Hepatocyte (in vitro differentiated cells): ENCODE results near the gene MOB2. TPM values are rescaled to one million over a fixed set of nuclear protein-coding genes. Genes with fewer than 3 reads are reported as not detected.
"Not testable (repeated sequence)": the region's sequence is repeated elsewhere in the genome, so short reads cannot be mapped to it uniquely, and the experiment has no call there.

Experiments
- DNase-seq: peaks from one replicate; pipeline ENCODE4 v3.0.0-alpha.2; 2016; ENCODE audit warnings: low spot score
- H2AFZ ChIP-seq: fragments of 200-600 bp; sonication (generic); 2 replicates; pipeline ENCODE4 v1.6.0; 2016; ENCODE audit warnings: antibody characterized with exemption, mild to moderate bottlenecking
- H3K27ac ChIP-seq: fragments of 200-600 bp; sonication (generic); 2 replicates; pipeline ENCODE4 v1.5.1; 2016; ENCODE audit warnings: mild to moderate bottlenecking
- H3K27me3 ChIP-seq: fragments of 200-600 bp; sonication (generic); 2 replicates; pipeline ENCODE4 v1.6.1; 2016
- H3K36me3 ChIP-seq: fragments of 200-600 bp; sonication (generic); replicated peaks from 2 replicates; pipeline ENCODE4 v1.5.1; 2016; ENCODE audit warnings: low read depth; ENCODE audit not compliant: insufficient read depth
- H3K4me1 ChIP-seq: fragments of 200-600 bp; sonication (generic); 2 replicates; pipeline ENCODE4 v1.5.1; 2016; ENCODE audit warnings: mild to moderate bottlenecking, moderate library complexity; ENCODE audit not compliant: insufficient read depth
- H3K4me2 ChIP-seq: fragments of 200-600 bp; sonication (generic); 2 replicates; pipeline ENCODE4 v1.6.0; 2016
- H3K4me3 ChIP-seq: fragments of 200-600 bp; sonication (generic); 2 replicates; pipeline ENCODE4 v1.5.1; 2016; ENCODE audit warnings: mild to moderate bottlenecking
- H3K79me2 ChIP-seq: fragments of 200-600 bp; sonication (generic); 2 replicates; pipeline ENCODE4 v1.6.0; 2017; ENCODE audit warnings: mild to moderate bottlenecking
- H3K9me2 ChIP-seq: fragments of 200-600 bp; sonication (generic); replicated peaks from 2 replicates; pipeline ENCODE4 v1.6.0; 2017; ENCODE audit warnings: mild to moderate bottlenecking; ENCODE audit not compliant: insufficient read depth
- H3K9me3 ChIP-seq: fragments of 200-600 bp; sonication (generic); 2 replicates; pipeline ENCODE4 v1.5.1; 2016; ENCODE audit warnings: low read depth, mild to moderate bottlenecking
- H4K20me1 ChIP-seq: fragments of 200-600 bp; sonication (generic); 2 replicates; pipeline ENCODE4 v1.6.0; 2016; ENCODE audit warnings: mild to moderate bottlenecking; ENCODE audit not compliant: insufficient read depth, poor library complexity, severe bottlenecking
- EZH2 ChIP-seq: fragments of 200-600 bp; sonication (generic); IDR thresholded peaks from 2 replicates; pipeline ENCODE4 v1.6.1; 2016; ENCODE audit warnings: antibody characterized with exemption, mild to moderate bottlenecking, borderline replicate concordance
- EZH2phosphoT487 ChIP-seq: fragments of 200-600 bp; sonication (generic); IDR thresholded peaks from one replicate; pipeline ENCODE4 v1.6.1; 2018; ENCODE audit warnings: antibody characterized with exemption, mild to moderate bottlenecking, low read depth, moderate library complexity; ENCODE audit not compliant: unreplicated experiment, severe bottlenecking
- WGBS: methylation state at CpG from one replicate; pipeline ENCODE4 v1.1.6; 2016; ENCODE audit warnings: low lambda C conversion rate; ENCODE audit errors: missing lambda C conversion rate; 5-methylcytosine and 5-hydroxymethylcytosine counted together
- polyA plus RNA-seq: library from polyadenylated mRNA; unstranded; fragments of >200 nt; fragmentation: Nextera tagmentation; extraction: Ambion mirVana; gene quantifications from 2 replicates; pipeline ENCODE4 v1.2.1, GENCODE V29; 2016
- total RNA-seq: library from RNA; depleted of rRNA; stranded (reverse); fragments of >200 nt; gene quantifications from 2 replicates; pipeline ENCODE4 v1.2.3, GENCODE V29; 2014
- TF ChIP-seq, protein P1 (sequence below): fragments of 200-600 bp; sonication (generic); IDR thresholded peaks from 2 replicates; pipeline ENCODE4 v1.5.1; 2016; ENCODE audit warnings: antibody characterized with exemption, mild to moderate bottlenecking; ENCODE audit not compliant: poor library complexity

The MOB2 gene
- total and polyA plus RNA-seq, 2 experiments from 2014 or later: 12.5 to 48.2 TPM

DNA sequence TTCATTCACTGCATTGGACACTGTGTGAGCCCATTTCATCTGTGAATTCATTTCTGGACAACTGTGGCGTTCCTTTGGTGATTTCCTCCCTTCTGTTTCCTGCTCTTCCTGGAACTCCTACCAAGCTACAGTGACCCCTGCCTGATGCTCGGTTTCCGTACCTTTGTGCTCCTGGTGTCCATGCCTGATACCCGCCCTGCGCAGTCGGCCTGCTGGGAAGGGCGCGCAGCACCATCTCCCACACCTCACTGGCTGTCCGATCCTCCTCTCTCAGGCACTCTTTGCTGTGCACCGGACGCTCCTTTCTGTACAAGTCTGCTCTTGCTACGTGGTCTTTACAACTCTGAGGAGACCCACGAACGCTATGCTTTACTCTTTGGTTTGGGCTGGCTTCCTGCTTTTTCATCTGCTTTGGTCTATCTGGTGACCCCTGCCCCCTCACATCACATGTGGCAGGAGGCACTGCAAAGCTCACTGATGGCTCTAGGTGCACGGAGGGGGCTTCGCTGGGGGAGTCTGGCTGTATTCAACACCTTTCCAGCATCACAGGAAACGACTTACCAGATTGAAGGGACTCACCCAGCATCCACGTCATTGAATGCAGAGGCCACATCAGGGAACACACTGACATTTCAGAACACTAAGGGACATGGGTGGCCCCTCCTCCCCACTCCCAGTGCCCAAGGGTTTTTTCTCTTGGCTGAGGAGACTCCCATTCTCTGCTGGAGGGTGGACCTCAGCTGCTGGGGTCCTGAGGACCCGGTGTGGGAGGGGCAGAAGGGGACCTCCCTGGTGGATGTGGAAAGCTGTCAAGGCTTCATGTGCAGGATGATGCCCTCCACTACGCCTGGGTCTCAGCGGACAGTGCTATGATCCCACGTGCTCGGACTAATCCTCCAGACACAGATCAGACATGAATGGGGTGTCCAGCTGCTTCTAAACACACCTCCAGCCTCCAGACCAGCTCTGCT lies 27.0 kb upstream of the MOB2 start:
- H3K9me2 ChIP-seq: no peaks in the 10 kb centered on the region
- H3K4me1 ChIP-seq: peaks cover 2% of the 10 kb centered on the region
- no peak overlapping the region for H3K4me2 ChIP-seq
- H3K27ac ChIP-seq: no peak overlapping the region
- WGBS: 88% methylated on average over 23 of the region's 23 CpGs
- TF ChIP-seq EZH2phosphoT487: no peak
- TF ChIP-seq EZH2: no peak
- TF ChIP-seq, protein P1, sequence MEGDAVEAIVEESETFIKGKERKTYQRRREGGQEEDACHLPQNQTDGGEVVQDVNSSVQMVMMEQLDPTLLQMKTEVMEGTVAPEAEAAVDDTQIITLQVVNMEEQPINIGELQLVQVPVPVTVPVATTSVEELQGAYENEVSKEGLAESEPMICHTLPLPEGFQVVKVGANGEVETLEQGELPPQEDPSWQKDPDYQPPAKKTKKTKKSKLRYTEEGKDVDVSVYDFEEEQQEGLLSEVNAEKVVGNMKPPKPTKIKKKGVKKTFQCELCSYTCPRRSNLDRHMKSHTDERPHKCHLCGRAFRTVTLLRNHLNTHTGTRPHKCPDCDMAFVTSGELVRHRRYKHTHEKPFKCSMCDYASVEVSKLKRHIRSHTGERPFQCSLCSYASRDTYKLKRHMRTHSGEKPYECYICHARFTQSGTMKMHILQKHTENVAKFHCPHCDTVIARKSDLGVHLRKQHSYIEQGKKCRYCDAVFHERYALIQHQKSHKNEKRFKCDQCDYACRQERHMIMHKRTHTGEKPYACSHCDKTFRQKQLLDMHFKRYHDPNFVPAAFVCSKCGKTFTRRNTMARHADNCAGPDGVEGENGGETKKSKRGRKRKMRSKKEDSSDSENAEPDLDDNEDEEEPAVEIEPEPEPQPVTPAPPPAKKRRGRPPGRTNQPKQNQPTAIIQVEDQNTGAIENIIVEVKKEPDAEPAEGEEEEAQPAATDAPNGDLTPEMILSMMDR: no peak
- H3K79me2 ChIP-seq: peaks cover 44% of the 10 kb centered on the region
- no peaks in the 10 kb centered on the region for H3K27me3 ChIP-seq
- peaks cover 77% of the 10 kb centered on the region for H4K20me1 ChIP-seq
- no peaks in the 10 kb centered on the region for H3K9me3 ChIP-seq
- H3K36me3 ChIP-seq: no peaks in the 10 kb centered on the region
- H3K4me3 ChIP-seq: no peak overlapping the region
- H2AFZ ChIP-seq: no peak overlapping the region
- DNase-seq: no peak

DNA sequence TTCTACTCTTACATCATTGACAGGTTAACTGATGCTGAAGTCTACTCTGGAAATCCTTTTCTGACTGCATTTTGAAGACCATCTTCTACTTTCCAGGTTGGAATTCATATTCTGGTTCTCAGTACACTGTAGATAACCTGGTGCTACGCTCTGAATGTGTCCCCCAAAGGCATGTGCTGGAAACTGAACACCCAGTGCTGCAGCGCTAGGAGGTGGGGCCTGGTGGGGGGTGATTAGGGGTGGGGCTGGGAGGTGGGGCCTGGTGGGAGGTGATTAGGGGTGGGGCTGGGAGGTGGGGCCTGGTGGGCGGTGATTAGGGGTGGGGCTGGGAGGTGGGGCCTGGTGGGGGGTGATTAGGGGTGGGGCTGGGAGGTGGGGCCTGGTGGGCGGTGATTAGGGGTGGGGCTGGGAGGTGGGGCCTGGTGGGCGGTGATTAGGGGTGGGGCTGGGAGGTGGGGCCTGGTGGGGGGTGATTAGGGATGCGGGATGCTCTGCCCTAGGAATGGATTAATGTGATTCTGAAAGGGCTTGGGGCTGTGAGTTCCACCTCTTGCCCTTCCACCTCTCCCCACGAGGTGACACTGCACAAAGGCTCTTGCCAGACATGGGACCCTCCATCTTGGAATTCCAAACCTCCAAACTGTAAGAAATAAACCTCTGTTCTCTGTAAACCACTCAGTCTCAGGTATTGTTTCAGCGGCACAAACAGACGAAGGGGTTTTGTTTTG lies 26.1 kb upstream of the MOB2 start:
- peaks cover 43% of the 10 kb centered on the region for H3K79me2 ChIP-seq
- H2AFZ ChIP-seq, H3K27ac ChIP-seq, H3K9me2 ChIP-seq, DNase-seq, H3K4me2 ChIP-seq, H3K4me3 ChIP-seq, H3K27me3 ChIP-seq, H3K9me3 ChIP-seq, H3K36me3 ChIP-seq, H3K4me1 ChIP-seq: not testable (repeated sequence)
- peaks cover 76% of the 10 kb centered on the region for H4K20me1 ChIP-seq
- WGBS: 81% methylated on average over 6 of the region's 9 CpGs

DNA sequence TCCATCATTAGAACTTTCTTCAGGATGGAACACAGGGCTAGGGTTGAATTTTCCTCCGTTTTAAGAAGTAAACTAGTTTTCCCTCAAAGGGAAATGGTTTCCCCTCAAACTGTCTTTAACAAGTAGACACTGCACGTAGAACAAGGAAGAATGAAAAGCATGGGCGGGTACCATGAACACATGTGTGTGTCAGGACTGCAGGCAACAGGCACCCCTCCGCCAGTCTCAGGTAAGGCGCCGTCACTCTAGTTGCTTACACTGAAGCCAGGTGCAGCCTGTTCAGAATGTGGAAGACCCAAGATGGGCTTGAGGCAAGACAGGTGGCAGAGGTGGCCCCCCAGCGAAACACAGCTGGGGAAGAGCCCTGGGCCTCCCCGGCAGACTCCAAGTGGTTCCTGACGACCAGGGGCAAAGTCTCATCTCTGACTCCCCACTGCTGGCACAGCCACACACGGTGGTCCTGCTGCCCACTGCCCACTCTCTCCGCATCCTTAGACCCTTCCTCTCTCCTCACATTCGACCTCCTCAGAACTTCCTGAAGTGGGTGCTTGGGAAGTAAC lies 25.4 kb upstream of the MOB2 start:
- no peaks in the 10 kb centered on the region for H3K27me3 ChIP-seq
- no peak overlapping the region for H2AFZ ChIP-seq
- no peaks in the 10 kb centered on the region for H3K9me3 ChIP-seq
- WGBS: 90% methylated on average over 12 of the region's 12 CpGs
- H3K36me3 ChIP-seq: no peaks in the 10 kb centered on the region
- no peak for TF ChIP-seq EZH2phosphoT487
- TF ChIP-seq, protein P1: no peak
- no peaks in the 10 kb centered on the region for H3K9me2 ChIP-seq
- no peak overlapping the region for H3K4me2 ChIP-seq
- peaks cover 76% of the 10 kb centered on the region for H4K20me1 ChIP-seq
- peaks cover 8% of the 10 kb centered on the region for H3K4me1 ChIP-seq
- no peak overlapping the region for H3K27ac ChIP-seq
- peaks cover 45% of the 10 kb centered on the region for H3K79me2 ChIP-seq
- no peak overlapping the region for H3K4me3 ChIP-seq
- no peak for DNase-seq

DNA sequence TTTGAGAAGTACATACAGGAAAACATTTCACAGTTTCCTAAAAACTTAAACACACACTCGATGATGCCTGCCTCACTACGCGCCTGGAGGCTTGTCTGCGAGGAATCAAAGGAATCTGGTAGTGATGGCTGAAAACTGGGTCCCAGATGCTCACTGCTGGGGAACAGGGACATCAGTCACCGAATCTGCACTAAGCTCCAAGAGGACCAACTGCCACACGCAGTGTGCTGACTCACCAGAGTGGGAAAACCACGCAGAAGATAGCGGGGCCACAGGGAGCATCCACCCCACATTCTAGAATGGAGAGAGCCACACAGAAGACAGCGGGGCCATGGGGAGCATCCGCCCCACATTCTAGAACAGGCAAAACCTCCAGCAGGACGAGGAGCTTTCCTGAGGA lies 24.3 kb upstream of the MOB2 start:
- peaks cover 56% of the 10 kb centered on the region for H3K79me2 ChIP-seq

DNA sequence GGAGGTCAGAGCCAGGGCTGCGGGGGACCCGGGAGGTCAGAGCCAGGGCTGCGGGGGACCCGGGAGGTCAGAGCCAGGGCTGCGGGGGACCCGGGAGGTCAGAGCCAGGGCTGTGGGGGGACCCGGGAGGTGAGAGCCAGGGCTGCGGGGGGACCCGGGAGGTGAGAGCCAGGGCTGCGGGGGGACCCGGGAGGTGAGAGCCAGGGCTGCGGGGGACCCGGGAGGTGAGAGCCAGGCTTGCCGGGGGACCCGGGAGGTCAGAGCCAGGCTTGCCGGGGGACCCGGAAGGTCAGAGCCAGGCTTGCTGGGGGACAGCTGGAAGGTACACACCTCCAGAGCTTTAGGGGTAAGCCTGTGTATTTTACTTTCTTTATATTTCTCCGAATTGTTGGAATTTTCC lies 23.8 kb upstream of the MOB2 start:
- not testable (repeated sequence) for H3K27ac ChIP-seq, H3K4me2 ChIP-seq, DNase-seq, H3K4me3 ChIP-seq, H3K9me2 ChIP-seq, H2AFZ ChIP-seq, H3K9me3 ChIP-seq, H3K4me1 ChIP-seq, H3K27me3 ChIP-seq, H3K36me3 ChIP-seq
- peaks cover 71% of the 10 kb centered on the region for H4K20me1 ChIP-seq
- peaks cover 61% of the 10 kb centered on the region for H3K79me2 ChIP-seq
- 89% methylated on average over 5 of the region's 18 CpGs for WGBS

More for the DNA sequence above, 24.3 kb upstream of the MOB2 start:
- TF ChIP-seq EZH2 (no peak), EZH2phosphoT487 (no peak)
- TF ChIP-seq, protein P1: no peak
- no peak overlapping the region for H3K4me2 ChIP-seq
- H3K9me2 ChIP-seq: no peaks in the 10 kb centered on the region
- H2AFZ ChIP-seq: no peak overlapping the region
- H4K20me1 ChIP-seq: peaks cover 70% of the 10 kb centered on the region
- no peak for DNase-seq
- H3K36me3 ChIP-seq: no peaks in the 10 kb centered on the region
- no peaks in the 10 kb centered on the region for H3K27me3 ChIP-seq
- no peak overlapping the region for H3K27ac ChIP-seq
- no peak overlapping the region for H3K4me3 ChIP-seq
- peaks cover 8% of the 10 kb centered on the region for H3K4me1 ChIP-seq
- H3K9me3 ChIP-seq: no peaks in the 10 kb centered on the region
- 83% methylated on average over 11 of the region's 11 CpGs for WGBS
